HEK293 (cell line): ENCODE measurements around the gene KLK15.

Experiments
- CTCF ChIA-PET: fragments of 350-600 bp; formaldehyde crosslinking; extraction: SDS; loops from one replicate; lab custom pipeline; 2021; ENCODE audit warnings: antibody characterized with exemption; lab: Yijun Ruan, JAX
- POLR2A ChIA-PET: fragments of 300-600 bp; formaldehyde crosslinking; extraction: SDS; loops from one replicate; lab custom pipeline; 2020; ENCODE audit warnings: antibody characterized with exemption, inconsistent platforms; lab: Yijun Ruan, JAX
- H3K27ac ChIP-seq: fragments of 200-500 bp; sonication (Bioruptor generic); 2 replicates; pipeline ENCODE4 v1.5.1; 2014; ENCODE audit warnings: low read depth, low read length, control low read depth, inconsistent platforms; ENCODE audit errors: extremely low read depth
- H3K36me3 ChIP-seq, 2 experiments: fragments of 200-500 bp in 1 of 2; sonication (Bioruptor generic) in 1 of 2; 1 replicate in 1 of 2; 2 replicates in 1 of 2; pipeline ENCODE4 v1.5.1; 2014 to 2017; ENCODE audit warnings: inconsistent platforms in 2 of 2, low read length in 2 of 2; ENCODE audit not compliant: control insufficient read depth in 2 of 2, insufficient read depth in 1 of 2
- H3K4me1 ChIP-seq: fragments of 200-500 bp; sonication (Bioruptor generic); 2 replicates; pipeline ENCODE4 v1.5.1; 2014; ENCODE audit warnings: mild to moderate bottlenecking, low read length, inconsistent platforms; ENCODE audit not compliant: control insufficient read depth, insufficient read depth
- H3K4me3 ChIP-seq: 2 replicates; pipeline ENCODE4 v1.5.1; 2011; ENCODE audit warnings: low read depth, mild to moderate bottlenecking, control low read depth, low read length, moderate library complexity
- H3K9me3 ChIP-seq: fragments of 200-500 bp; sonication (Bioruptor generic); 2 replicates; pipeline ENCODE4 v1.5.1; 2014; ENCODE audit warnings: low read depth, low read length, inconsistent platforms; ENCODE audit not compliant: control insufficient read depth, insufficient read depth
- CTCF ChIP-seq: fragments of 450-650 bp; formaldehyde crosslinking; IDR thresholded peaks from 2 replicates; pipeline ENCODE4 v1.5.1; 2016; ENCODE audit warnings: missing biosample characterization, missing genetic modification characterization
- GLIS2 ChIP-seq: fragments of 450-650 bp; formaldehyde crosslinking; IDR thresholded peaks from 2 replicates; pipeline ENCODE4 v1.5.1; 2016; ENCODE audit warnings: missing biosample characterization, missing genetic modification characterization
- KLF16 ChIP-seq: fragments of 450-650 bp; formaldehyde crosslinking; IDR thresholded peaks from 2 replicates; pipeline ENCODE4 v1.5.1; 2017; ENCODE audit warnings: missing biosample characterization, missing genetic modification characterization
- ZFP3 ChIP-seq: fragments of 450-650 bp; formaldehyde crosslinking; IDR thresholded peaks from 2 replicates; pipeline ENCODE4 v1.5.1; 2016; ENCODE audit warnings: low read depth, missing biosample characterization, missing genetic modification characterization
- ZNF121 ChIP-seq: fragments of 450-650 bp; formaldehyde crosslinking; IDR thresholded peaks from 2 replicates; pipeline ENCODE4 v1.5.1; 2016; ENCODE audit warnings: missing biosample characterization, missing genetic modification characterization
- ZNF146 ChIP-seq: fragments of 450-650 bp; formaldehyde crosslinking; IDR thresholded peaks from 2 replicates; pipeline ENCODE4 v1.5.1; 2016; ENCODE audit warnings: missing biosample characterization, missing genetic modification characterization
- ZNF202 ChIP-seq: fragments of 450-650 bp; formaldehyde crosslinking; IDR thresholded peaks from 2 replicates; pipeline ENCODE4 v1.5.1; 2016; ENCODE audit warnings: missing biosample characterization, missing genetic modification characterization, borderline replicate concordance
- ZNF280D ChIP-seq: fragments of 450-650 bp; formaldehyde crosslinking; IDR thresholded peaks from 2 replicates; pipeline ENCODE4 v1.5.1; 2016; ENCODE audit warnings: missing biosample characterization, missing genetic modification characterization
- ZNF600 ChIP-seq: fragments of 450-650 bp; formaldehyde crosslinking; IDR thresholded peaks from 2 replicates; pipeline ENCODE4 v1.5.1; 2016; ENCODE audit warnings: missing biosample characterization, missing genetic modification characterization
- ZNF670 ChIP-seq: fragments of 450-650 bp; formaldehyde crosslinking; IDR thresholded peaks from 2 replicates; pipeline ENCODE4 v1.5.1; 2016; ENCODE audit warnings: missing biosample characterization, missing genetic modification characterization, low read depth
- ZSCAN5A ChIP-seq: fragments of 450-650 bp; formaldehyde crosslinking; IDR thresholded peaks from 2 replicates; pipeline ENCODE4 v1.5.1; 2016; ENCODE audit warnings: missing biosample characterization, missing genetic modification characterization
- TF ChIP-seq, protein P1 (sequence below): fragments of 450-650 bp; formaldehyde crosslinking; IDR thresholded peaks from 2 replicates; pipeline ENCODE4 v1.5.1; 2016; ENCODE audit warnings: missing biosample characterization, missing genetic modification characterization

The KLK15 gene

GRCh38 chr19:50839712-50840655 is 6.6 kb upstream of the KLK15 start:
- no peaks in the 10 kb centered on the region for H3K36me3 ChIP-seq
- ChIA-PET CTCF (interaction anchor here (0.6 to 1.9 kb wide), 5 partner anchors 24 to 163 kb away, joined by 3 to 6 read pairs (median 4); no protein-coding TSS in a partner anchor), POLR2A (no interaction called here)
- H3K27ac ChIP-seq, result no peak overlapping the region
- H3K4me3 ChIP-seq, result no peak overlapping the region
- no peaks in the 10 kb centered on the region for H3K9me3 ChIP-seq
- H3K4me1 ChIP-seq, result peaks cover 15% of the 10 kb centered on the region
- TF ChIP-seq ZNF600 (no peak), ZNF202 (tag by site-specific recombination) (no peak), ZNF670 (tag by site-specific recombination) (no peak), KLF16 (tag by site-specific recombination) (no peak), GLIS2 (tag by site-specific recombination) (no peak), ZNF146 (tag by site-specific recombination) (peak; percentile 48; the same call in 1 of the 2 replicates), ZFP3 (tag by site-specific recombination) (no peak), ZNF280D (tag by site-specific recombination) (peak; percentile 59; the same call in 1 of the 2 replicates), ZSCAN5A (no peak), ZNF121 (tag by site-specific recombination) (peak; percentile 97)
- TF ChIP-seq, protein P1, sequence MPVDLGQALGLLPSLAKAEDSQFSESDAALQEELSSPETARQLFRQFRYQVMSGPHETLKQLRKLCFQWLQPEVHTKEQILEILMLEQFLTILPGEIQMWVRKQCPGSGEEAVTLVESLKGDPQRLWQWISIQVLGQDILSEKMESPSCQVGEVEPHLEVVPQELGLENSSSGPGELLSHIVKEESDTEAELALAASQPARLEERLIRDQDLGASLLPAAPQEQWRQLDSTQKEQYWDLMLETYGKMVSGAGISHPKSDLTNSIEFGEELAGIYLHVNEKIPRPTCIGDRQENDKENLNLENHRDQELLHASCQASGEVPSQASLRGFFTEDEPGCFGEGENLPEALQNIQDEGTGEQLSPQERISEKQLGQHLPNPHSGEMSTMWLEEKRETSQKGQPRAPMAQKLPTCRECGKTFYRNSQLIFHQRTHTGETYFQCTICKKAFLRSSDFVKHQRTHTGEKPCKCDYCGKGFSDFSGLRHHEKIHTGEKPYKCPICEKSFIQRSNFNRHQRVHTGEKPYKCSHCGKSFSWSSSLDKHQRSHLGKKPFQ (tag by site-specific recombination), result no peak
- TF ChIP-seq, all 188 proteins: peak for 3

GRCh38 chr19:50838239-50838638 is 4.9 kb upstream of the KLK15 start:
- no peak overlapping the region for H3K27ac ChIP-seq
- ChIA-PET POLR2A (interaction anchor here (0.6 kb wide), 1 partner anchor 34 kb away, joined by 4 read pairs; no protein-coding TSS in a partner anchor), CTCF (interaction anchor here (0.9 kb wide), 1 partner anchor 481 kb away, joined by 7 read pairs; no protein-coding TSS in a partner anchor)
- H3K9me3 ChIP-seq, result no peaks in the 10 kb centered on the region
- H3K4me3 ChIP-seq, result no peak overlapping the region
- TF ChIP-seq CTCF (tag by site-specific recombination), result peak; percentile 47
- no peak for TF ChIP-seq ZNF202 (tag by site-specific recombination)
- no peaks in the 10 kb centered on the region; the same call in 1 of the 2 replicates for H3K4me1 ChIP-seq
- H3K36me3 ChIP-seq, result no peaks in the 10 kb centered on the region
